Activated B cell treated with CpG ODN at 0.5 μM for 24 hours (primary cell): ENCODE measurements around the gene COX4I1. TPM values are rescaled to one million over a fixed set of nuclear protein-coding genes. Genes with fewer than 3 reads are reported as not detected.

ENCODE experiments used
- ATAC-seq: fragments of 200-7000 bp; cut with Tn5 transposase; one replicate; pipeline ENCODE4 v1.10.0; 2021; ENCODE audit warnings: low read depth, mild to moderate bottlenecking, moderate library complexity
- CTCF ChIA-PET: fragments of 350-600 bp; sonication (Branson Sonifier 250); formaldehyde crosslinking; loops from one replicate; lab custom pipeline; 2021; ENCODE audit warnings: antibody characterized with exemption; lab: Charles Lee
- POLR2A ChIA-PET: fragments of 350-600 bp; sonication (Branson Sonifier 250); formaldehyde crosslinking; loops from one replicate; lab custom pipeline; 2021; ENCODE audit warnings: antibody characterized with exemption; lab: Charles Lee
- DNase-seq: peaks from one replicate; pipeline ENCODE4 v3.0.0; 2022
- H3K27ac Mint-ChIP-seq: one replicate; pipeline ENCODE4 v1.8.0; 2020; ENCODE audit warnings: mixed read lengths
- H3K27me3 Mint-ChIP-seq: one replicate; pipeline ENCODE4 v1.8.0; 2021; ENCODE audit warnings: mixed read lengths
- H3K36me3 Mint-ChIP-seq: one replicate; pipeline ENCODE4 v1.8.0; 2021; ENCODE audit warnings: low read depth, mixed read lengths
- H3K4me1 Mint-ChIP-seq: one replicate; pipeline ENCODE4 v1.8.0; 2021; ENCODE audit warnings: mixed read lengths
- H3K4me3 Mint-ChIP-seq: one replicate; pipeline ENCODE4 v1.8.0; 2020; ENCODE audit warnings: mild to moderate bottlenecking, mixed read lengths
- H3K9me3 Mint-ChIP-seq: one replicate; pipeline ENCODE4 v1.8.0; 2020; ENCODE audit warnings: mixed read lengths
- CTCF ChIP-seq: fragments of 200-600 bp; IDR thresholded peaks from one replicate; pipeline ENCODE4 v1.8.0; 2022; ENCODE audit warnings: antibody characterized with exemption, mild to moderate bottlenecking
- intact Hi-C: fragments of 100-400 bp; cut with micrococcal nuclease; formaldehyde crosslinking; loops from one replicate; pipeline ENCODE4 v1.15.1; 2024
- total RNA-seq: library from RNA; stranded (reverse); gene quantifications from 2 replicates; pipeline ENCODE4 v1.2.3, GENCODE V29; 2022

Gene COX4I1
- total RNA-seq, 1 donor from 2014 or later, result 578 TPM

- no peak for TF ChIP-seq CTCF
- Mint-ChIP-seq H3K36me3 (no peaks in the 10 kb centered on the region), H3K9me3 (no peaks in the 10 kb centered on the region), H3K4me3 (no peak overlapping the region), H3K4me1 (peaks cover 32% of the 10 kb centered on the region), H3K27ac (no peak overlapping the region), H3K27me3 (peaks cover 7% of the 10 kb centered on the region)
- no peak for DNase-seq
- ChIA-PET POLR2A (no interaction called here), CTCF (interaction anchor here (1.8 kb wide), 1 partner anchor 16 kb away, joined by 6 read pairs; no protein-coding TSS in a partner anchor)
- intact Hi-C loops, result loop anchor here (2.0 kb wide), 1 partner anchor 13 kb away; no protein-coding TSS in a partner anchor
- ATAC-seq, result no peak
Observed at GRCh38 chr16:85847681-85848601, 48.4 kb downstream of the COX4I1 start.

GRCh38 chr16:85848986-85849385 lies 49.5 kb downstream of the COX4I1 start:
- CTCF ChIA-PET, result interaction anchor here (1.0 to 2.0 kb wide), 3 partner anchors 12 to 28 kb away, joined by 3 to 6 read pairs (median 6); no protein-coding TSS in a partner anchor
- no peak overlapping the region for H3K4me3 Mint-ChIP-seq
- DNase-seq (no peak), ATAC-seq (no peak)
- no peaks in the 10 kb centered on the region for H3K36me3 Mint-ChIP-seq
- H3K27me3 Mint-ChIP-seq, result peaks cover 7% of the 10 kb centered on the region
- H3K9me3 Mint-ChIP-seq, result no peaks in the 10 kb centered on the region
- POLR2A ChIA-PET, result no interaction called here
- TF ChIP-seq CTCF, result no peak
- intact Hi-C loops, result no loop called here
- no peak overlapping the region for H3K27ac Mint-ChIP-seq
- peaks cover 38% of the 10 kb centered on the region for H3K4me1 Mint-ChIP-seq

GRCh38 chr16:85849388-85849787 lies 49.9 kb downstream of the COX4I1 start:
- ChIA-PET CTCF (interaction anchor here (1.0 to 2.0 kb wide), 3 partner anchors 12 to 28 kb away, joined by 3 to 6 read pairs (median 6); no protein-coding TSS in a partner anchor), POLR2A (no interaction called here)
- Mint-ChIP-seq H3K36me3 (no peaks in the 10 kb centered on the region), H3K4me1 (peaks cover 41% of the 10 kb centered on the region), H3K27me3 (peaks cover 7% of the 10 kb centered on the region), H3K9me3 (no peaks in the 10 kb centered on the region), H3K27ac (no peak overlapping the region), H3K4me3 (no peak overlapping the region)
- DNase-seq, result no peak
- intact Hi-C loops, result no loop called here
- TF ChIP-seq CTCF, result no peak
- ATAC-seq, result no peak

- no peak for DNase-seq
- no peak for ATAC-seq
- POLR2A ChIA-PET, result interaction anchor here (0.5 to 0.6 kb wide), 3 partner anchors 64 to 168 kb away, joined by 4 to 9 read pairs (median 7); no protein-coding TSS in a partner anchor
- Mint-ChIP-seq H3K9me3 (no peaks in the 10 kb centered on the region), H3K27ac (no peak overlapping the region), H3K27me3 (peaks cover 3% of the 10 kb centered on the region), H3K4me3 (no peak overlapping the region), H3K36me3 (no peaks in the 10 kb centered on the region), H3K4me1 (peaks cover 36% of the 10 kb centered on the region)
- intact Hi-C loops, result no loop called here
- TF ChIP-seq CTCF, result no peak
- CTCF ChIA-PET, result interaction anchor here (2.0 kb wide), 1 partner anchor 29 kb away, joined by 6 read pairs; no protein-coding TSS in a partner anchor
Observed at GRCh38 chr16:85850344-85850880, 50.9 kb downstream of the COX4I1 start.
